Lower leg skin (tissue), 3 donors: Measurements from ENCODE around the gene SLC4A5.

Source experiments
- POLR2A ChIP-seq, 2 donors: fragments of 450-650 bp; IDR thresholded peaks; one replicate each; pipeline ENCODE4 v1.6.1; 2016 to 2017; ENCODE audit warnings: antibody characterized with exemption in 2 of 2, mild to moderate bottlenecking in 1 of 2, moderate library complexity in 1 of 2
- TF ChIP-seq, protein P1 (sequence below), 3 donors: fragments of 450-650 bp; IDR thresholded peaks; one replicate each; pipeline ENCODE4 v1.5.1; 2016; ENCODE audit warnings: antibody characterized with exemption in 3 of 3, mild to moderate bottlenecking in 3 of 3, moderate library complexity in 2 of 3

DNA sequence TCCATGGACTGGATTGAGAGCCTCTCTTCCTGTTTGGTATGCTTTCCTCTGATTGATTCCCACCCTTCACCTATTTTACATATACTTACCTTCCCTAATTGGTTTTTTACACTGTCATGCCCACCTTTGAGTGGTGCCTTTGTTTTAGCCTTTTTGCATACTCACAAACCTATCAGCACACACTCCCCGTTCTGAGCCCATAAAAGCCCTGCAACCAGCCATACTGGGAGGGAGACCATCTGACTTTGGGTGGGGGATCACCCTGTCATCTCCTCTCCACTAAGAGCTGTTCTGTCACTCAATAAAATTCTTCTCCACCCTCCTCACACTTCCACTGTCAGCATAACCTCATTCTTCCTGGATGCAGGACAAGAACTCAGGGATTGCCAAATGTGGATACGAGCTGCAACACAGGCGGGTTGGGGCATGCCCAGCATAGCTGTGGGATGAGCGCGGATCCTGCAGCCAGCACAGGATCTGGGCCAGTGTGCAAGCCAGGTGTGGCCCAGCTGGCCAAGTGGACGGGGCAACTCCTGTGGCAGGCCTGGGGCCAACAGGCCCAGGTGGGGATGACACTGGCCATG is 155.1 kb downstream of the SLC4A5 start:
- TF ChIP-seq, protein P1, sequence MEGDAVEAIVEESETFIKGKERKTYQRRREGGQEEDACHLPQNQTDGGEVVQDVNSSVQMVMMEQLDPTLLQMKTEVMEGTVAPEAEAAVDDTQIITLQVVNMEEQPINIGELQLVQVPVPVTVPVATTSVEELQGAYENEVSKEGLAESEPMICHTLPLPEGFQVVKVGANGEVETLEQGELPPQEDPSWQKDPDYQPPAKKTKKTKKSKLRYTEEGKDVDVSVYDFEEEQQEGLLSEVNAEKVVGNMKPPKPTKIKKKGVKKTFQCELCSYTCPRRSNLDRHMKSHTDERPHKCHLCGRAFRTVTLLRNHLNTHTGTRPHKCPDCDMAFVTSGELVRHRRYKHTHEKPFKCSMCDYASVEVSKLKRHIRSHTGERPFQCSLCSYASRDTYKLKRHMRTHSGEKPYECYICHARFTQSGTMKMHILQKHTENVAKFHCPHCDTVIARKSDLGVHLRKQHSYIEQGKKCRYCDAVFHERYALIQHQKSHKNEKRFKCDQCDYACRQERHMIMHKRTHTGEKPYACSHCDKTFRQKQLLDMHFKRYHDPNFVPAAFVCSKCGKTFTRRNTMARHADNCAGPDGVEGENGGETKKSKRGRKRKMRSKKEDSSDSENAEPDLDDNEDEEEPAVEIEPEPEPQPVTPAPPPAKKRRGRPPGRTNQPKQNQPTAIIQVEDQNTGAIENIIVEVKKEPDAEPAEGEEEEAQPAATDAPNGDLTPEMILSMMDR (IDR thresholded peaks at IDR 0.05), result no peak
- no peak for TF ChIP-seq POLR2A (IDR thresholded peaks at IDR 0.05)
